C4-2B (cell line): ENCODE data around the gene MACF1.

Experiments used
- ZFX ChIP-seq: fragments of 450-650 bp; IDR thresholded peaks from 2 replicates; pipeline ENCODE4 v1.6.1; 2017
- TF ChIP-seq, protein P1 (sequence below): fragments of 450-650 bp; conservative IDR thresholded peaks from 2 replicates; pipeline ENCODE4 v1.5.1; 2017; ENCODE audit warnings: mild to moderate bottlenecking

DNA sequence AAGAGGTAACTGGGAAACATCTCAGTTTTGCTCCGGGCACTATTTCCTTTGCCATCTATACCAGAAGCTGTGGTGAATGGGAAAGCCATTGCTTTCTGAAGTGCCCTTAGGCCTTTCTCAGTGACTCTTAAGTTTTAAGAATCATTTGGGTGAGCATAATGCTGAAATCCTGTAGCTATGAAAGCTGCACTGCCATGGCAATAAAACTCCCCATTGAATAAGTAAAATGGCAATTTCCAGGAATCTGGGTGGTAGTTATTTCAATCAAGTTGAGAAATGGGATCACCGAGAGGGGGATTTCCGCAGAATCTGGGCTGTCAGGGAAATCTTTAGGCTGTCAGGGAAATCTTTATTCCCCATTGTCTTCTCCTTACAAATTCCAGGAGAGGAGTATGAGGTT lies 26.8 kb upstream of the MACF1 start:
- TF ChIP-seq, protein P1, sequence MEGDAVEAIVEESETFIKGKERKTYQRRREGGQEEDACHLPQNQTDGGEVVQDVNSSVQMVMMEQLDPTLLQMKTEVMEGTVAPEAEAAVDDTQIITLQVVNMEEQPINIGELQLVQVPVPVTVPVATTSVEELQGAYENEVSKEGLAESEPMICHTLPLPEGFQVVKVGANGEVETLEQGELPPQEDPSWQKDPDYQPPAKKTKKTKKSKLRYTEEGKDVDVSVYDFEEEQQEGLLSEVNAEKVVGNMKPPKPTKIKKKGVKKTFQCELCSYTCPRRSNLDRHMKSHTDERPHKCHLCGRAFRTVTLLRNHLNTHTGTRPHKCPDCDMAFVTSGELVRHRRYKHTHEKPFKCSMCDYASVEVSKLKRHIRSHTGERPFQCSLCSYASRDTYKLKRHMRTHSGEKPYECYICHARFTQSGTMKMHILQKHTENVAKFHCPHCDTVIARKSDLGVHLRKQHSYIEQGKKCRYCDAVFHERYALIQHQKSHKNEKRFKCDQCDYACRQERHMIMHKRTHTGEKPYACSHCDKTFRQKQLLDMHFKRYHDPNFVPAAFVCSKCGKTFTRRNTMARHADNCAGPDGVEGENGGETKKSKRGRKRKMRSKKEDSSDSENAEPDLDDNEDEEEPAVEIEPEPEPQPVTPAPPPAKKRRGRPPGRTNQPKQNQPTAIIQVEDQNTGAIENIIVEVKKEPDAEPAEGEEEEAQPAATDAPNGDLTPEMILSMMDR = no peak
- TF ChIP-seq ZFX = no peak
